Measurements from ENCODE around the gene MBD3.

DNA sequence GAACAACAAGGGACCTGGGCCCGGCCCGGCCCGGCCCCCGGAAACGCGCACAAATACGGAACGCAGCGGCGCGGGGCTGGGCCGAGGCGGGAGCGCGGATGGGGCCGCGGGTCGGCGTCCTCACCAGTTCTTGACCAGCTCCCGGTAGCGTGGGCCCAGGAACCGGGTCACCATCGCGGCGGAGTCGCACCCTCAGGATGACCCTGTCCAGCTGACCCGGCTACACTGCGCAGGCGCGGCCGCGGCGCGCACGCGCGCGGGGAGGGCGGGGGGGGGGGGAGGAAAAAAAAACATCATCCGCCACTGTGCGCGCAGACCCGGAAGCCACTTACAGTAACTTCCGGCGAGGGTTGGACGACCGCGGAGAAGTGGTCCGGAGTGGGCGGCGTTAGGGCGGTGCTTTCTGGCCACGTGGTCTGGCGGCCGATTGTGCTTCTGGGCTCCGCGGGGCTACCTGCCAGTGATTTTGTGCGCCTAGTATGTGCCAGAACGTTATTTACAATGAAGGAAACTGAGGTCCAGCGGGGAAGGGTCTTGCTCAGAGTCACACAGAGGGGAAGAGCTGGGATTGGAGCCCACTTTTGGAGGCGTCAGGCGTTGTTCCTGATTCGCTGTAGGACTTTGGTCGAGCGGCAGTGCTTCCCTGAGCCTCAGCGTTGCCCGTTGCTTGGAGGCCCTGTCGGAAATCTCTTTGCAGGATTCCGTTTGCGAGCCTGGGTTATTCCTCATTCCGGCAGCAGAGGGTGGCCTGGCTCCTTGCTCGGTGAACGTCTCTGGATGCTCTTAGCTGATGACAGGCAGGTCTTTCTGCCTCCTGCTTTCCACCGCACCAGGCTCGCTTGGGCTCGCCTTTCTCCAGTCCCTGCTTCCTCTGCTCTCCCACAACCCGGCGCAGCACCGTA, 12.8 kb upstream of the MBD3 start, which contains the start of gene UQCR11:
- TF ChIP-seq CTCF (IDR thresholded peaks at IDR 0.05; ENCODE audit: low read depth, low read length) = peak; percentile 60
- no peak for TF ChIP-seq EZH2phosphoT487 (IDR thresholded peaks at IDR 0.05; ENCODE audit: low read depth)

All from OCI-LY3 (cell line).